Right ventricle myocardium inferior (tissue), 1 donor: ENCODE results near the gene CPE. TPM values are rescaled to one million over a fixed set of nuclear protein-coding genes. Genes with fewer than 3 reads are reported as not detected.
A peak's percentile ranks its signal among the peaks of the same experiment; 100 is the strongest.

Experiments
- ATAC-seq: fragments of 200-7000 bp; cut with Tn5 transposase; one replicate; pipeline ENCODE4 v1.9.1; 2020; ENCODE audit warnings: mild to moderate bottlenecking, moderate library complexity
- DNase-seq: peaks from one replicate; pipeline ENCODE4 v3.0.0; 2021; ENCODE audit errors: missing footprints
- intact Hi-C: fragments of 100-400 bp; cut with DNase I; formaldehyde crosslinking; loops from one replicate; pipeline ENCODE4 v1.11.0; 2022
- total RNA-seq: library from RNA; stranded (reverse); fragmentation: NEBNext Ultra II Directional; extraction: Animal tissue kit (Norgen Biotek cat#: 25700); gene quantifications from one replicate; pipeline ENCODE4 v1.2.1, GENCODE V29; 2021
- donor health status: DM: no; HTN: yes; CAD: no; lungs with severe emphysema.

Gene CPE
- total RNA-seq, 1 donor from 2014 or later: 56.2 TPM

GRCh38 chr4:165360985-165361670 lies 17.7 kb upstream of the CPE start:
- DNase-seq: no peak
- intact Hi-C loops: no loop called here
- ATAC-seq: no peak

- DNase-seq: no peak
- no peak for ATAC-seq
- intact Hi-C loops: no loop called here
Observed at GRCh38 chr4:165361810-165362209, 17.0 kb upstream of the CPE start.

GRCh38 chr4:165364452-165365080 lies 14.2 kb upstream of the CPE start:
- DNase-seq (no peak), ATAC-seq (peak; percentile 23)
- intact Hi-C loops: no loop called here

GRCh38 chr4:165367040-165367439 lies 11.8 kb upstream of the CPE start:
- intact Hi-C loops: no loop called here
- ATAC-seq (no peak), DNase-seq (no peak)

GRCh38 chr4:165368114-165368513 lies 10.7 kb upstream of the CPE start:
- ATAC-seq: no peak
- intact Hi-C loops: no loop called here
- DNase-seq: no peak

GRCh38 chr4:165368567-165368966 lies 10.2 kb upstream of the CPE start:
- intact Hi-C loops: no loop called here
- ATAC-seq (no peak), DNase-seq (no peak)

- ATAC-seq (no peak), DNase-seq (no peak)
- intact Hi-C loops: no loop called here
Observed at GRCh38 chr4:165369522-165369921, 9.3 kb upstream of the CPE start.

- intact Hi-C loops: no loop called here
- ATAC-seq: no peak
Observed at GRCh38 chr4:165370530-165370929, 8.3 kb upstream of the CPE start.

GRCh38 chr4:165375465-165375864 lies 3.3 kb upstream of the CPE start:
- intact Hi-C loops: no loop called here
- ATAC-seq (no peak), DNase-seq (no peak)

More at GRCh38 chr4:165370530-165370929, 8.3 kb upstream of the CPE start:
- no peak for DNase-seq

- no peak for DNase-seq
- no peak for ATAC-seq
- intact Hi-C loops: no loop called here
Observed at GRCh38 chr4:165378398-165378744, 437 bp upstream of the CPE start.

GRCh38 chr4:165379678-165380064 lies 863 bp downstream of the CPE start:
- DNase-seq (no peak), ATAC-seq (no peak)
- intact Hi-C loops: no loop called here

GRCh38 chr4:165380805-165381204 lies 2.0 kb downstream of the CPE start:
- ATAC-seq (no peak), DNase-seq (no peak)
- intact Hi-C loops: no loop called here

- ATAC-seq: no peak
- DNase-seq: no peak
- intact Hi-C loops: no loop called here
Observed at GRCh38 chr4:165381821-165382373, 3.1 kb downstream of the CPE start.

GRCh38 chr4:165382640-165383039 lies 3.8 kb downstream of the CPE start:
- ATAC-seq: no peak
- DNase-seq: no peak
- intact Hi-C loops: no loop called here

GRCh38 chr4:165383591-165384073 lies 4.8 kb downstream of the CPE start:
- DNase-seq (no peak), ATAC-seq (no peak)
- intact Hi-C loops: no loop called here

GRCh38 chr4:165384186-165384585 lies 5.4 kb downstream of the CPE start:
- intact Hi-C loops: no loop called here

GRCh38 chr4:165384598-165384997 lies 5.8 kb downstream of the CPE start:
- ATAC-seq (no peak), DNase-seq (no peak)
- intact Hi-C loops: no loop called here

More at GRCh38 chr4:165384186-165384585, 5.4 kb downstream of the CPE start:
- ATAC-seq (no peak), DNase-seq (no peak)

GRCh38 chr4:165385126-165385525 lies 6.3 kb downstream of the CPE start:
- DNase-seq (no peak), ATAC-seq (no peak)
- intact Hi-C loops: no loop called here

- DNase-seq (no peak), ATAC-seq (no peak)
- intact Hi-C loops: no loop called here
Observed at GRCh38 chr4:165386328-165386727, 7.5 kb downstream of the CPE start.

GRCh38 chr4:165388756-165389155 lies 9.9 kb downstream of the CPE start:
- intact Hi-C loops: no loop called here
- DNase-seq (no peak), ATAC-seq (no peak)
